ENCODE measurements around the gene OLFML3. TPM values are rescaled to one million over a fixed set of nuclear protein-coding genes. Genes with fewer than 3 reads are reported as not detected.
"Not testable (repeated sequence)": the region's sequence is repeated elsewhere in the genome, so short reads cannot be mapped to it uniquely, and the experiment has no call there.

The OLFML3 gene
- total RNA-seq, 1 donor = 3.2 TPM

GRCh38 chr1:113947388-113948107, 31.7 kb upstream of the OLFML3 start:
- no peak for DNase-seq (ENCODE audit: low read depth in 2 of 3, low spot score in 2 of 3)

GRCh38 chr1:113948151-113948550, 31.1 kb upstream of the OLFML3 start:
- not testable (repeated sequence) for DNase-seq (ENCODE audit: low read depth in 2 of 3, low spot score in 2 of 3)

GRCh38 chr1:113949007-113949406, 30.3 kb upstream of the OLFML3 start:
- DNase-seq (ENCODE audit: low read depth in 2 of 3, low spot score in 2 of 3) = peak in 2 of 3 donors; percentile 34 to 63

GRCh38 chr1:113950908-113951307, 28.4 kb upstream of the OLFML3 start:
- no peak for DNase-seq (ENCODE audit: low read depth in 2 of 3, low spot score in 2 of 3)

DNA sequence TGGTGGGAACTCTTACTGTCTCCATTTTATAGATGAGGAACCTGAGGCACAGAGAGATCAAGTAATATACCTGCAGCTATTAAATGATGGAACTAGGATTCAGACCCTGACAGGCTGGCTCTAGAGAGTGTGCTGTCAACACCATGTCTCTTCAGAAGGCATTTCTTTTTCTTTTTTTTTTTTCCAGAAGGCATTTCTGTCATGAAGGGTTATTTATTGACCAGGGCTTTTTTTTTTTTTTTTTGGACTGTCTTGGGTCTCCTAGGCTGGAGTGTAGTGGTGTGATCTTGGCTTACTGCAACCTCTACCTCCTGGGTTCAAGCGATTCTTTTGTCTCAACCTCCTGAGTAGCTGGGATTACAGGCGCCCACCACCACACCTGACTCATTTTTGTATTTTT, 27.6 kb upstream of the OLFML3 start:
- no peak for DNase-seq (ENCODE audit: low read depth in 2 of 3, low spot score in 2 of 3)

DNA sequence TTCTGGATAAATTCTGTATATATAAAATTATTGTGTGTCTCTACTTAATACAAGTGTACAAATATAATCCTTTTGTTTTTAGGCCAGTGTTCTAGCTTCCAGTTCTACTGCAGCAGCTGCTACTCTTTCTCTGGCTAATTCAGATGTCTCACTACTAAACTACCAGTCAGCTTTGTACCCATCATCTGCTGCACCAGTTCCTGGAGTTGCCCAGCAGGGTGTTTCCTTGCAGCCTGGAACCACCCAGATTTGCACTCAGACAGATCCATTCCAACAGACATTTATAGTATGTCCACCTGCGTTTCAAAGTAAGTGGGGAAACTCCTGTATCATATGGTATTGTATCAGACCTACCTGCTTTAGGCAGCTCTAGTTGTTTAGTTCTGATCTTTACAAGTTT, 21.3 kb upstream of the OLFML3 start:
- DNase-seq (ENCODE audit: low read depth in 2 of 3, low spot score in 2 of 3) = no peak

GRCh38 chr1:113958691-113959090, 20.6 kb upstream of the OLFML3 start:
- no peak for DNase-seq (ENCODE audit: low read depth in 2 of 3, low spot score in 2 of 3)

- no peak for DNase-seq (ENCODE audit: low read depth in 2 of 3, low spot score in 2 of 3)
These were observed 15.9 kb upstream of the OLFML3 start for GRCh38 chr1:113963281-113963906.

GRCh38 chr1:113965703-113966412, 13.4 kb upstream of the OLFML3 start:
- no peak for DNase-seq (ENCODE audit: low read depth in 2 of 3, low spot score in 2 of 3)

GRCh38 chr1:113972954-113973353, 6.3 kb upstream of the OLFML3 start:
- no peak for DNase-seq (ENCODE audit: low read depth in 2 of 3, low spot score in 2 of 3)

- peak in 2 of 3 donors; percentile 66 to 85 for DNase-seq (ENCODE audit: low read depth in 2 of 3, low spot score in 2 of 3)
These were observed 3.9 kb upstream of the OLFML3 start for GRCh38 chr1:113975211-113975895.

DNA sequence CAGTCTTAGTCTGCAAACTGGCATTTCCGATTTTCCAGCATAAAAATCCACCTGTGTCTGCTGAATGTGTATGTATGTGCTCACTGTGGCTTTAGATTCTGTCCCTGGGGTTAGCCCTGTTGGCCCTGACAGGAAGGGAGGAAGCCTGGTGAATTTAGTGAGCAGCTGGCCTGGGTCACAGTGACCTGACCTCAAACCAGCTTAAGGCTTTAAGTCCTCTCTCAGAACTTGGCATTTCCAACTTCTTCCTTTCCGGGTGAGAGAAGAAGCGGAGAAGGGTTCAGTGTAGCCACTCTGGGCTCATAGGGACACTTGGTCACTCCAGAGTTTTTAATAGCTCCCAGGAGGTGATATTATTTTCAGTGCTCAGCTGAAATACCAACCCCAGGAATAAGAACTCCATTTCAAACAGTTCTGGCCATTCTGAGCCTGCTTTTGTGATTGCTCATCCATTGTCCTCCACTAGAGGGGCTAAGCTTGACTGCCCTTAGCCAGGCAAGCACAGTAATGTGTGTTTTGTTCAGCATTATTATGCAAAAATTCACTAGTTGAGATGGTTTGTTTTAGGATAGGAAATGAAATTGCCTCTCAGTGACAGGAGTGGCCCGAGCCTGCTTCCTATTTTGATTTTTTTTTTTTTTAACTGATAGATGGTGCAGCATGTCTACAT, 2.5 kb upstream of the OLFML3 start:
- peak in 1 of 3 donors; percentile 31 for DNase-seq (ENCODE audit: low read depth in 2 of 3, low spot score in 2 of 3)

DNA sequence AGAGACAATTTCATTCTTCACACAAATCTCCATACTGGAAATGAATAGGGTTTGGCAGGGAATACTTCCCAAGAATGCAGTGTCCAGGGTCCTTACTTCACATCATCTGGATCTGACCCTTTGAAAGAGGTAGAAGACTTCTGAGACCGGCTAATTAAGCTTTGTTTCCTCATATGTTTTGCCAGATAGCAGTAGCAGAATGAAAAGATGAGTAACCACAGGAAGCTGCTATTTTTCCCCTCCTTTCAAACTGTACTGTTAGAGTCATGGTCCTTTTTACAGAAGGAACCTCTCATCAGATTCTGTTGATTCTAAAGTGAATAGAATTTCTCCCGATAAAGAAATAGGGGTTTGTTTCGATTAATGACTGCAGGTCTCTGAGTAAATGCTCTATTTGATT, 1.4 kb upstream of the OLFML3 start:
- no peak for DNase-seq (ENCODE audit: low read depth in 2 of 3, low spot score in 2 of 3)

- no peak for DNase-seq (ENCODE audit: low read depth in 2 of 3, low spot score in 2 of 3)
These were observed 836 bp downstream of the OLFML3 start for GRCh38 chr1:113980110-113980509.

- peak in 1 of 3 donors; percentile 59 for DNase-seq (ENCODE audit: low read depth in 2 of 3, low spot score in 2 of 3)
These were observed 3.0 kb downstream of the OLFML3 start for GRCh38 chr1:113981962-113982931.

- DNase-seq (ENCODE audit: low read depth in 2 of 3, low spot score in 2 of 3) = no peak
These were observed 3.7 kb downstream of the OLFML3 start for GRCh38 chr1:113982949-113983348.

DNA sequence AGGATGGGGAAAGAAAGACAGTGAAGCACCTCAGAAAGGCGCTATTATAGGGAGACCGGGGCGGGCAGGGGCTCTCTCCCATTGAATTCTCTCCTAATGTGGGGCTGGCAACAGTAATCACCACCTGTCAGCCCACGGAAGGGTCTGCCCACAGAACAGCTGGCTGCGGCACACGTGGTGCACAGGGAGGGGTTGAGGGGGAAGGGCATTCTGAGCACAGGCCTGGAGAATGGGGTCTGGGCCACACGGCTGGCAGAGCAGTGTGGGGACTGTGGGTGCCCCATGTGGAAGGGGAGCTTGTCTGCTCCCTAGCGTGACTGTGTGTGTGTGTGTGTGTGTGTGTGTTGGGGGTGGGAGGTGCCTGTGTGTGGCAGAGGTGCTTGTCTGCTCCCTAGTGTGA, 4.1 kb downstream of the OLFML3 start:
- no peak for DNase-seq (ENCODE audit: low read depth in 2 of 3, low spot score in 2 of 3)

GRCh38 chr1:113983826-113984225, 4.6 kb downstream of the OLFML3 start:
- DNase-seq (ENCODE audit: low read depth in 2 of 3, low spot score in 2 of 3) = no peak

GRCh38 chr1:113984710-113985109, 5.4 kb downstream of the OLFML3 start:
- DNase-seq (ENCODE audit: low read depth in 2 of 3, low spot score in 2 of 3) = no peak
